ENCODE measurements around the gene BRD9. TPM values are rescaled to one million over a fixed set of nuclear protein-coding genes. Genes with fewer than 3 reads are reported as not detected.
"Not testable (repeated sequence)": the region's sequence is repeated elsewhere in the genome, so short reads cannot be mapped to it uniquely, and the experiment has no call there.

Gene BRD9
- total RNA-seq, 3 donors from 2014 or later = 60.9 to 67.7 (median 64.6) TPM

GRCh38 chr5:930866-931265, 38.3 kb upstream of the BRD9 start:
- no peaks in the 10 kb centered on the region for H3K9me3 Mint-ChIP-seq
- H3K4me3 Mint-ChIP-seq = no peak overlapping the region
- DNase-seq = no peak
- no peak for ATAC-seq
- peaks cover 10% of the 10 kb centered on the region for H3K4me1 Mint-ChIP-seq (ENCODE audit: low read depth)
- H3K27me3 Mint-ChIP-seq (ENCODE audit: low read depth) = peaks cover 28% of the 10 kb centered on the region
- H3K36me3 Mint-ChIP-seq (ENCODE audit: insufficient read depth) = no peaks in the 10 kb centered on the region

GRCh38 chr5:929596-929995, 37.0 kb upstream of the BRD9 start:
- no peaks in the 10 kb centered on the region for H3K9me3 Mint-ChIP-seq
- H3K36me3 Mint-ChIP-seq (ENCODE audit: insufficient read depth) = no peaks in the 10 kb centered on the region
- DNase-seq (no peak), ATAC-seq (no peak)
- H3K4me1 Mint-ChIP-seq (ENCODE audit: low read depth) = peaks cover 10% of the 10 kb centered on the region
- no peak overlapping the region for H3K4me3 Mint-ChIP-seq
- H3K27me3 Mint-ChIP-seq (ENCODE audit: low read depth) = peaks cover 29% of the 10 kb centered on the region

DNA sequence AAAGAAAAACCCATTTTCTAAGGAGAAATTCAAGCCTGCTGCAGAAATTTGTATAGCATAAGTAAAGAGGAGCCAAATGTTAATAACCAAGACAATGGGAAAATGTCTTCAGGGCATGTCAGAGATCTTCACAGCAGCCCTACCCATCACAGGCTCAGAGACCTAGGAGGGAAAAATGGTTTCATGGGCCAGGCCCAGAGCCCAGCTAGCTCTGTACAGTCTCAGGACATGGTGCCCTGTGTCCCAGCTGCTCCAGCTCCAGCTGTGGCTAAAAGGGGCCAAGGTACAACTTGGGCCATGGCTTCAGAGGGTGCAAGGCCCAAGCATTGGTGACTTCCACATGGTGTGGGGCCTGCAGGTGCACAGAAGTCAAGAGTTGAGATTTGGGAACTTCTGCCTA, 36.6 kb upstream of the BRD9 start:
- not testable (repeated sequence) for H3K9me3 Mint-ChIP-seq; ATAC-seq; H3K36me3 Mint-ChIP-seq (ENCODE audit: insufficient read depth); H3K4me1 Mint-ChIP-seq (ENCODE audit: low read depth); H3K4me3 Mint-ChIP-seq; DNase-seq
- peaks cover 29% of the 10 kb centered on the region for H3K27me3 Mint-ChIP-seq (ENCODE audit: low read depth)

DNA sequence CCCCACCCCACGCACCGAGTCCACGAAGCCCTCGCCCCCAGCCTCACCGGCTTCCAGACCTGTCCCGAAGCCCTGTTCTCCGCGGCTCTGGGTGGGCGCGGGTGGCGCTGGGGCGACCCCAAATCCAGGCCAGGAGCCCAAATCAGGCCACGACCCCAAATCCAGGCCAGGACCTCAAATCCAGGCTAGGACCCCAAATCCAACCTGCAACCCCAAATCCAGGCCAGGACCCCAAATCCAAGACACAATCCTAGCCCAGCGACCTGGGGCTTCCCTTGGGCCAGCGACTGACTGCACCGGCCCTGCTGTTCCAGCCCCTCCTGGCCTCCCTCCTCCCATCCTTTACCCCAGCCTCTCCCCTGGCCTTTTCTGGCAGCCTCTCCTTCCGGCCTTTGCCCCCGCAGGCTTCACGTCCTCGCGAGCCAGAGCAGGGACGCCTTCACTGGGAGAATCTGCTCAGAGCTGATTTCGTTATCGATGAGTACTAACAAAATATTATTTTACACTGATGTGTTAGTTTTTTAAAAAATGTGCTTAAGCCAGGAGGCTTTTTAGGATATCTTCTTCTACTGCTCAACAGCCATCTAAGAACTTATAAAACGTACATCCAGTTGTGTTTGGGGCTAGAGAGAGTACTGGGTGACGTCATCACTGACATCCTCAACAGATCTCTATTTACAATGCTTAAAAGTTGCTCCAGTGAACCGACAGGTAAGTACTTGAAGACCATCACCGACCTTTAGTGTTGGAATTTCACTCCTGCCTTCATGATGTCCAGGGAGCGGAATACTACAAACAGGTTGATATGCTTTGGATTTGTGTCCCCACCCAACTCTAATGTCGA, 34.8 kb upstream of the BRD9 start:
- no peaks in the 10 kb centered on the region for H3K36me3 Mint-ChIP-seq (ENCODE audit: insufficient read depth)
- peaks cover 16% of the 10 kb centered on the region for H3K4me1 Mint-ChIP-seq (ENCODE audit: low read depth)
- H3K27me3 Mint-ChIP-seq (ENCODE audit: low read depth) = peaks cover 29% of the 10 kb centered on the region
- DNase-seq (no peak), ATAC-seq (no peak)
- no peak overlapping the region for H3K4me3 Mint-ChIP-seq
- H3K9me3 Mint-ChIP-seq = no peaks in the 10 kb centered on the region

DNA sequence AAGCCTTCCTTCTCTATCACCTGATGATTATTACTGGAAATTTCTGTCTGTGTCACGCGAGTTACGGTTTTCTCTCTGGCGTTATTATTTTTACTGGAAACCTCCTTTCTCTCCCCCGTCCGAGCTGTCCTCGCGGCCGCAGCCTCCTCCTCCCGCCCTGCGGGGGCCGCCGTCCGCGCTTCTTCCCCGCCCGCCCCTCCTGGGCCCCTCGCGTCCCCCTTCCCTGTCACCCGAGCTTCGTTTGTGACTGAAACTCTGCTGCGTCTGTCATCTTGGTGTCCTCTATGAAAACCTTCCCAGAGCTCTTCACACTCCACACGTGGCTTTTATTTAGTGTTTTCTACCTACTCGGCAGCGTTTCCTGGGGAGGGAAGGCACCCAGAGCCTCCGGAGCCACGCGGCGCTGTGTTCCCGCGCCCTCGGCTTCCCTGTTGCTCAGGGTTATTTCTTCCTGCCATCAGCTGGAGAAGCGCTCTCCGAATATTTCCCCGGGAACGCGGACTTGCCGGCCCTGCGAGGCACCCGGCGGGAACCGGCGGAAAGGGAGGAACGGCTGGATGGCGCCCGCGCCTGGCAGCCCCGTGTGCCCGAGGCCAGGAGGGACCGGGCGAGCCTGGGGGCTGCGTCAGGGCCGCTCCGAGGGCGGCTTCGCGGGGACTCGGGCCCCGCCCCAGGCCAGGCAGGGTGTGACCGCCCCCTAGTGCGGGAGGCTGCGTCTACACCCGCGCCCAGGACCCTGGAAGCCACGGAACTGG, 34.0 kb upstream of the BRD9 start:
- H3K4me3 Mint-ChIP-seq = no peak overlapping the region
- H3K9me3 Mint-ChIP-seq = no peaks in the 10 kb centered on the region
- H3K36me3 Mint-ChIP-seq (ENCODE audit: insufficient read depth) = no peaks in the 10 kb centered on the region
- H3K27me3 Mint-ChIP-seq (ENCODE audit: low read depth) = peaks cover 29% of the 10 kb centered on the region
- DNase-seq (peak; percentile 19), ATAC-seq (peak; percentile 76 to 79)
- H3K4me1 Mint-ChIP-seq (ENCODE audit: low read depth) = peaks cover 16% of the 10 kb centered on the region

DNA sequence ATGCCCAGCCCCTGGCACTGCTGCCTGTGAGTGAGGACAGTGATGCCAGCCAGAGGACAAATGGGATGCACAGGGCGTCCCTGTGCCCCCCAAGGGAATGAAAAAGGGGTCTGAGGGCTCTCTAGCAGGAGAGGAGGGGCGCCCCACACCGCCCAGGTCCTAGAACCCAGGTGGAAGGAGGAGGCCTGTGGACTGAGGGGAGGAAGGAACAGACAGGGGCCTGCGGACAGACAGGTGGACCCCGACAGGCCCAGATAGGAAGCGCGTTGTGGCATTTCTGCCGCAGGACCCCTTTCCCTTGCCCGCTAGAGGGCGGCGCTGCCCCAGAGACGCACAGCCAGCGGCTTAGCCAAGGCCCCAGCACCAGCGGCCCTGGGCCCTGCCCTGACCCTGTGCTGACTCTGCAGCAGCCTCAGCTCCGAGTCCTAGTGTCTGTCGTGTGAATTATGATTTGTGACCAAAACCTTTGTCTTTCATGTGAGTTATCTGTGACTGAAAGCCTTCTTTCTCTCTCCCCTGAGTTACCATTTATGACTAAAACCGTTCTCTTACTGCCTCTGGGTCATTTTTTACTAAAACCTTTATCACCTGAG, 30.8 kb upstream of the BRD9 start:
- H3K27me3 Mint-ChIP-seq (ENCODE audit: low read depth) = peaks cover 21% of the 10 kb centered on the region
- no peak overlapping the region for H3K4me3 Mint-ChIP-seq
- H3K36me3 Mint-ChIP-seq (ENCODE audit: insufficient read depth) = peaks cover 2% of the 10 kb centered on the region
- peaks cover 4% of the 10 kb centered on the region for H3K9me3 Mint-ChIP-seq
- ATAC-seq (peak; percentile 78 to 89), DNase-seq (peak; percentile 68)
- H3K4me1 Mint-ChIP-seq (ENCODE audit: low read depth) = peaks cover 16% of the 10 kb centered on the region

GRCh38 chr5:922436-923280, 30.1 kb upstream of the BRD9 start:
- no peak overlapping the region for H3K4me3 Mint-ChIP-seq
- peaks cover 16% of the 10 kb centered on the region for H3K4me1 Mint-ChIP-seq (ENCODE audit: low read depth)
- peaks cover 14% of the 10 kb centered on the region for H3K27me3 Mint-ChIP-seq (ENCODE audit: low read depth)
- ATAC-seq (no peak), DNase-seq (no peak)
- H3K9me3 Mint-ChIP-seq = peaks cover 4% of the 10 kb centered on the region
- H3K36me3 Mint-ChIP-seq (ENCODE audit: insufficient read depth) = peaks cover 2% of the 10 kb centered on the region

- DNase-seq (no peak), ATAC-seq (no peak)
- peaks cover 2% of the 10 kb centered on the region for H3K36me3 Mint-ChIP-seq (ENCODE audit: insufficient read depth)
- peaks cover 8% of the 10 kb centered on the region for H3K27me3 Mint-ChIP-seq (ENCODE audit: low read depth)
- H3K4me3 Mint-ChIP-seq = no peak overlapping the region
- peaks cover 4% of the 10 kb centered on the region for H3K9me3 Mint-ChIP-seq
- peaks cover 14% of the 10 kb centered on the region for H3K4me1 Mint-ChIP-seq (ENCODE audit: low read depth)
These were observed 29.1 kb upstream of the BRD9 start for GRCh38 chr5:921456-922435.

DNA sequence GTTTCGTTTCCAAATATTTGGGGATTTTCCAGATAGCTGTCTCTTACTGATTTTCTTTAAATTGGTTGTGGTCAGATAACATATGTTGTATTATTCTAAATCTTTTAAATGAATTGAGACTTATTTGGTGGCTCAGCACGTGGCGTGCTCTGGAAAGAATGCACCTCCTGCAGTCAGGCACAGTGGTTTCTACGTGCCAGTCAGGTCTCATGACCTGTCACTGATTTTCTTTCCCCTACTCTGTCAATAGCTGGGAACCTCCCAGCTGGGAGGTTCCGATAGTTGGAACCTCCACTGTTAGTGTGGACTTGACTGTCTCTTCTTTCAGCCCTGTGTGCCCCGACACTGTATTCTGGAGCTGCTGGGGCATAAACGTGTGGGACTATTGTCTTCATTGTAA, 27.7 kb upstream of the BRD9 start:
- ATAC-seq = no peak
- Mint-ChIP-seq H3K4me3 (no peak overlapping the region), H3K4me1 (ENCODE audit: low read depth) (peaks cover 7% of the 10 kb centered on the region), H3K36me3 (ENCODE audit: insufficient read depth) (peaks cover 2% of the 10 kb centered on the region), H3K9me3 (peaks cover 4% of the 10 kb centered on the region), H3K27me3 (ENCODE audit: low read depth) (no peaks in the 10 kb centered on the region)
- DNase-seq = no peak

DNA sequence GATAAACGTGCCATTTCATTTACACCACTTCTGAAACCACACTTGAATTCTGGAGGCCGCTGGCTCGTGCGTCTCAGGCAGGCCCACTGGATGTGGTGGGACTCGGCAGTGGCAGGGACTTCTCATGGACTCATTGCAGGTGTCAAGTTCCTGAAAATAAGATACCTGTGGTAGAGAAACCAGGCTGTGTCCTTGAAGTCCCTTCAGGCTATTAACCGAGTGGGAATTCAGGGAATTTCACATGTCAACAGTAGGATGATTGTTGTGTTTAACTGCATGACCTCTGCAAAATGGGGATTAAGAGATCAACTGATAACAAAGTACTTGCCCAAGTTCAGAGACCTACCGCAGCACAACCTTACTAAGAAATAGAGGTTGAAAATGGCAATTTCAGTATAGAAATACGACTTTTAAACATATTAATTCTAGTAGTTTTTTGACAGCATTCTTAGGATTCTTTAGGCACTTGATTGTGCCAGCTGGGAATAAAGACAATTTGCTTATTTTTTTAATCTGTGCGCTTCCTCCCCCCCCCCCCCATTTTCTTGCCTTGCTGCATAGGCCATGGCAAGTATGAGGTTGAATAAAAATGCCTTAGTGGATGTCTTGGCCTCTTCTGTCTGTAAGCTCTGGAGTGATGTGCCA, 26.9 kb upstream of the BRD9 start:
- H3K4me1 Mint-ChIP-seq (ENCODE audit: low read depth) = peaks cover 7% of the 10 kb centered on the region
- no peak for ATAC-seq
- H3K4me3 Mint-ChIP-seq = no peak overlapping the region
- no peak for DNase-seq
- peaks cover 4% of the 10 kb centered on the region for H3K9me3 Mint-ChIP-seq
- H3K27me3 Mint-ChIP-seq (ENCODE audit: low read depth) = no peaks in the 10 kb centered on the region
- H3K36me3 Mint-ChIP-seq (ENCODE audit: insufficient read depth) = peaks cover 7% of the 10 kb centered on the region

DNA sequence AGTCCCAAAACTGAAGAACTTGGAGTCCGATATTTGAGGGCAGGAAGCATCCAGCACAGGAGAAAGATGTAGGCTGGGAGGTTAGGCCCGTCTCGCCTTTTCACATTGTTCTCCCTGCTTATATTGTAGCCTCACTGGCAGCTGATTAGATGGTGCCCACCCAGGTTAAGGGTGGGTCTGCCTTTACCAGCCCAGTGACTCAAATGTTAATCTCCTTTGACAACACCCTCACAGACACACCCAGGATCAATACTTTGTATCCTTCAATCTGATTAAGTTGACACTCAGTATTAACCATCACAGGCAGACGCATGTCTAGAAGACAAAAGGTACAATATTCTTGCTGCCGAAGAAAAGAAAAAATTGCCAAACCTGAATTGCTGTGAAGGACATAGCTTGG, 26.1 kb upstream of the BRD9 start:
- H3K36me3 Mint-ChIP-seq (ENCODE audit: insufficient read depth); H3K4me3 Mint-ChIP-seq; H3K27me3 Mint-ChIP-seq (ENCODE audit: low read depth); H3K4me1 Mint-ChIP-seq (ENCODE audit: low read depth); ATAC-seq; DNase-seq; H3K9me3 Mint-ChIP-seq: not testable (repeated sequence)

- no peak overlapping the region for H3K4me3 Mint-ChIP-seq
- ATAC-seq = no peak
- peaks cover 12% of the 10 kb centered on the region for H3K4me1 Mint-ChIP-seq (ENCODE audit: low read depth)
- H3K27me3 Mint-ChIP-seq (ENCODE audit: low read depth) = no peaks in the 10 kb centered on the region
- peaks cover 4% of the 10 kb centered on the region for H3K9me3 Mint-ChIP-seq
- no peak for DNase-seq
- H3K36me3 Mint-ChIP-seq (ENCODE audit: insufficient read depth) = peaks cover 12% of the 10 kb centered on the region
These were observed 24.1 kb upstream of the BRD9 start for GRCh38 chr5:916441-917293.
